GM21717 (cell line): ENCODE measurements around the gene TTC28.
"Not testable (repeated sequence)": the region's sequence is repeated elsewhere in the genome, so short reads cannot be mapped to it uniquely, and the experiment has no call there.

Source experiments
- ATAC-seq: cut with Tn5 transposase; IDR thresholded peaks from one replicate; pipeline ENCODE4 v1.9.1; 2021; ENCODE audit warnings: mild to moderate bottlenecking, moderate library complexity; ENCODE audit not compliant: unreplicated experiment

TTC28 gene

DNA sequence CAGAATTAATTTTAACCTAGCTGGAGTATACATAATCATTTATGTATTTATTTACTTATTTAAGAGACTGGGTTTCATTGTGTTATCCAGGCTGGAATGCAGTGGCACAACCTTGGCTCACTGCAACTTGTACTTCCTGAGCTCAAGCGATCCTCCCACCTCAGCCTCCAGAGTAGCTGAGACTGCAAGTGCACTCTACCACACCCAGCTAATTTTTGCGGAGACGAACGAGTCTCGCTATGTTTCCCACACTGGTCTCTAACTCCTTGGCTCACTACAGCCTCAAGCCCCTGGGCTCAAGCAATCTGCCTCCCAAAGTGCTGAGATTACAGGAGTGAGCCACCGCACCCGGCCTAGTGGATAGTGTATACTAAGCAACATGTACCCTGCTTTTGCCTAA lies 1.5 kb downstream of the TTC28 start:
- not testable (repeated sequence) for ATAC-seq

- peak; percentile 73 for ATAC-seq
Observed at GRCh38 chr22:28674121-28674563, 5.5 kb downstream of the TTC28 start.

- ATAC-seq = no peak
Observed at GRCh38 chr22:28670756-28671155, 8.9 kb downstream of the TTC28 start.

DNA sequence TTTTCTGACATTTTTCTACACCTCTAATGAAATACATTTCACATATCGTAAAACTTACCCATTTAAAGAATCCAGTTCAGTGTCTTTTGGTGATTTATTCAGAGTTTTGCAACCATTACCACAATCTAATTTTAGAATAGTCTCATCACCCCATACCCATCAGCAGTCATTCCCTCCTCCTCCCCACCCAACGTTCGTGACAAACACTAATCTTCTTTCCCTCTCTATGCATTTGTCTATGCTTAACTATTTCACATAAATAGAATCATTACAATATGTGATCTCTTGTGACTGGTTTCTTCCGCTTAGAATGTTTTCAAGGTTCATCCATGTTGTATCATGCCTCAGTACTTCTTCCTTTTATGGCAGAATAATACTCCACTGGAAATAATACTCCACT lies 9.5 kb downstream of the TTC28 start:
- no peak for ATAC-seq

DNA sequence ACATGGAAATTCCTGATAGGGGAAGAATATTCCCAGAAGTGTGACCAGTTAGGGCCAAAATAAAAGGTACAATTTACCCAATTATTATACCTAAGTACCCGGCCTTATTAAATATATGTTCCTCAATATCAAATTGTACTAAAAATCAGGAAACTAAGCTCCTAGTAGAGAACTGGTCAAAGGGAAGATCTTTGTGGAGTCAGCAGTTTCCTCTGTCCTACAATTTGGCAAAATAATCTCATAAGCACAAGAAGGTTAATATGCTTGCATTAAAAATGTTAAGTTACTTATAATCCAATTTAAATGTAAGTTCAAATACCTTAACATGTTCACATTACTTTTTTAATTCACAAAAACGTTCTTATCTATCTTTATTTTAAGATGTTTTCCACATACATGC lies 10.3 kb downstream of the TTC28 start:
- no peak for ATAC-seq

- ATAC-seq = not testable (repeated sequence)
Observed at GRCh38 chr22:28663569-28663942, 16.1 kb downstream of the TTC28 start.

DNA sequence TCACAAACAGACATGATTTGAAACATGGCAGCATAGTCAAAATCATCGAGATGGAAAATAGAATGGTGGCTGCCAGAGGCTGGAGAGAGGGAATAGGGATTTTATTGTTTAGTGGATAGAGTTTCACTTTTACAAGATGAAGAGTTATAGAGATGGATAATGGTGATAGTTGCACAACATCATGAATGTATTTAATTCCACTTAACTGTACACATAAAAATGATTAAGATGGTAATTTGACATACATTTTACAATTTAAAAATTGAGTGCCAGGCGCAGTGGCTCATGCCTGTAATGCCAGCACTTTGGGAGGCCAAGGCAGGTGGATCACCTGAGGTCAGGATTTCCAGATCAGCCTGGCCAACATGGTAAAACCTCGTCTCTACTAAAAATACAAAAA lies 21.2 kb downstream of the TTC28 start:
- ATAC-seq = no peak

DNA sequence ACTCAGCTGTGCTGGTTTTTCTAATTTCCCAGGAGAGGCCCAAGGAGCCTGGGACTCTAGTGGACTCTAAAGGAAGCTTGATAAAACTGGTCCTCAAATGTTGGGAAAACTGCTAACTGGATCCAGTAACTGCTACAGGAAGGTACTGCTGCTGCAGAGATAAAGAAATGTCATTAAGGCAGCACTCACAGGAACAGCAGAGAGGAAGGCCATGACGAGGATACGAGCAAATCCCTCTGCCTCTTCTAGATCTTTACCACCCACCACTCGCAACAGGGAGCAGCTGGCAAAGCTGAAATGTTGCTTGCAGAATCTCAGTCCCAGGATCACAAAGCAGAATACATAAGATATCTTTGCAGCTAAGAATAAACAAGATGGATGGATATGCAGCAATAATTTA lies 23.5 kb downstream of the TTC28 start:
- ATAC-seq = no peak

DNA sequence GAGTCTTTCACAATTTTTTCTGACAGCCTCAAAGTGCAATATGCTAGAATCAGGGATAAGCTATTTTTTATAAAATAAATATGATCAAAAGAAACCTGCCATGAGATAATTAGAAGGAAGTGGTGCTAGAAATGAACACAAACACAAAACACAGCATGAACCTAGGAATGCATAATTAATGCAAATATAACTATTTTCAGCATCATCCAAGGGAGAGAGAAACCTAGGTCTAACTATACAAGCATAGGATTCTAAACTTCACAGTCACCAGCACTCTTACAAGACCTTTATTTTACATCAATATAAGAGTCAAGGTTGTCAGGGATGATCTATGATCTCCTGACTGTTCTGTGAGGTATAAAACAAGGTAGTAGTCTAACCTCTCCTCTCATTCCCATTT lies 29.2 kb downstream of the TTC28 start:
- ATAC-seq = no peak

GRCh38 chr22:28648792-28649191 lies 30.8 kb downstream of the TTC28 start:
- no peak for ATAC-seq

DNA sequence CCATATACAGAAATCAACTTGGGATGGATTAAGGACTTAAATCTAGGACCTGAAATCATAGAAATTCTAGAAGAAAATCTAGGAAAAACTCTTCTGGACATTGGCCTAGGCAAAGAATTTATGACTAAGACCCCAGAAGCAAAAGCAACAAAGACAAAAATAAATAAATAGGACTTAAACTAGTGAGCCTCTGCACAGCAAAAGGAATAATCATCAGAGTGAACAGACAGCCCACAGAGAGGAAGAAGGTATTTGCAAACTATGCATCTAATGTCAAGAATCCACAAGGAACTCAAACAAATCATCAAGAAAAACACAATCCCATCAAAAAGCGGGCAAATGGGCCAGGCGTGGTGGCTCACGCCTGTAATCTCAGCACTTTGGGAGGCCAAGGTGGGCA lies 32.4 kb downstream of the TTC28 start:
- ATAC-seq = no peak

GRCh38 chr22:28639321-28639720 lies 40.3 kb downstream of the TTC28 start:
- ATAC-seq = no peak

DNA sequence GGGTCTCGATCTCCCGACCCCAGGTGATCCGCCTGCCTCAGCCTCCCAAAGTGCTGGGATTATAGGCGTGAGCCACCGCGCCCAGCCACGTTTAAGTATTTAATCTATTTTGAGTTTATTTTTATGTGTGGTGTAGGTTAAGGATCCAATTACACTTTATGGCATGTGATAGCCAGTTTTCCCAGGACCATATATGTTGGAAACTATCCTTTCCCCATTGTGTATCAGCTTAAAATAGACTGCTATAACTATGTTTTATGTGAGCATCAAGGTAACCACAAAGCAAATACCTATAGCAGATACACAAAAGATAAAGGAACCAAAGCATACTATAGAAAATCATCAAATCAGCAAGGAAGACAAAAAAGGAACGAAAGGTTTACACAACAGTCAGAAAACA lies 42.4 kb downstream of the TTC28 start:
- ATAC-seq = no peak

DNA sequence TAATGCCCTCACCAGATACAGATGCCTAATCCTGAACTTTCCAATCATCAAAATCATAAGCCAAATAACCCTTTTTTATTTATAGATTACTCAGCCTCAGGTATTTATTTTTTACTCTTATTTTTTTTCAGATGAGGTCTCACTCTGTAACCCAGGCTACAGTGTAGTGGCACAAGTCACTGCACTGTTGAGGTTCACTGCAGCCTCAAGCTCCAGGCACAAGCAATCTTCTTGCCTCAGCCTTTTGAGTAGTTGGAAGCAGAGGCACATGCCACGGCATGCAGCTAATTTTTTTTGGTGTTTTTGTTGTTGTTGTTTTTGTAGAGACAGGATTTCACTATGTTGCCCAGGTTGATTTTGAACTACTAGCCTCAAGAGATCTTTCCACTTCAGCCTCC lies 49.5 kb downstream of the TTC28 start:
- ATAC-seq = no peak

DNA sequence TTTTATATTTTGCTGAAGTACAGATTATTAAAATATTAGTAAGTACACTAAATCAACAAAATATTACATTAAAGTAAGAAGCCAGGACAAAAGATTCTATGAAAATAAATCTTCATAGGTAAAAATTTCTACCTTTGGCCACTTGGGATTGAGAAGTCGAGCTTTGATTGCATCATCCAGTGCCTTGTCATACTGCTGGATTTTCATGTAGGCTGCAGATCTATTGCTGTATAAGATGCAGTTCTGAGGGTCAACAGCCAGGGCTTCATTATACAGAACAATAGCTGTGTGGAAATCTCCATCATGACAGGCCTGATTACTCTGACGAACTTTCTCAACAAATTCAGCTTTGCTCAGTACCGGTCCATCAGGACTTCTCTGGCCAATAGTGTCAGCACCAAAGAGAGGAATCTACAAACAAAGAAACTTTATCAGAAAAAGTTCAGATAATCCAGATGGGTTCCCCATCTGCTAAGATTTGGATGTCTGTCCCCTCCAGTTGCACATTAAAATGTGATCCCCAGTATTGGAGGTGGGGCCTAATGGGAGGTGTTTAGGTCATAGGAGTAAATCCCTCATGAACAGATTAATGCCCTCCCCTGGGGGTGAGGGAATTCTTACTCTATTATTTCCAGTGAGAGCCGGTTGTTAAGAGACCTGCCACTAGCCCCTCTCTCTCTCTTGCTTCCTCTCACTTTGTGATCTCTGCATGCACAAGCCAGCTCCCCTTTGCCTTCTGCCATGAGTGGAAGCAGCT lies 50.0 kb downstream of the TTC28 start:
- no peak for ATAC-seq

GRCh38 chr22:28628766-28629165 lies 50.9 kb downstream of the TTC28 start:
- ATAC-seq = no peak

- ATAC-seq = no peak
Observed at GRCh38 chr22:28627791-28628190, 51.8 kb downstream of the TTC28 start.

DNA sequence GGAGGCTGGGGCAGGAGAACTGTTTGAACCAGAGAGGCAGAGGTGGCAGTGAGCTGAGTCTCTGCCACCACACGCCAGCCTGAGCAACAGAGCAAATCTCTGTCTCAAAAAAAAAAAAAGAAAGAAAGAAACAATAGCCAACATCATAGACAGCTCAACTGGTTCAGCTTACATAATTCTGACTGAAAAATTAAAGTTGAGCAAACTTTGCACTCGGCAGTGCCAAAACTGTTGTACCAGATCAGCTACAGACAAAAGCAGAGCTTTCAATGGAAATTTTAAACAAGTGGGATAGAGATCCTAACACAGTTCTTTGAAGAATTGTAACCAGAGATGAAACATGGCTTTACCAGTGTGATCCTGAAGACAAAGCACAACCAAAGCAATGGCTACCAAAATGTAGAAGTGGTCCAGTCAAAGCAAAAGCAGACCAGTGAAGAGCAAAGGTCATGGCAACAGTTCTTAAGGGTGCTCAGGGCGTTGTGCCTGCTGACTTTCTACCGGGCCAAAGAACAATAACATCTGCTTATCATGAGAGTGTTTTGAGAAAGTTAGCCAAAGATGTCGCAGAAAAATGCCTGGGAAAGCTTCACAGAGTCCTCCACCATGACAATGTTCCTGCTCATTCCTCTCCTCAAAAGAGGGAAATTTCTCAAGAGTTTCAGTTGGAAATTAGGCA lies 59.3 kb downstream of the TTC28 start:
- no peak for ATAC-seq

GRCh38 chr22:28619236-28619635 lies 60.4 kb downstream of the TTC28 start:
- no peak for ATAC-seq

- not testable (repeated sequence) for ATAC-seq
Observed at GRCh38 chr22:28615423-28615822, 64.2 kb downstream of the TTC28 start.

DNA sequence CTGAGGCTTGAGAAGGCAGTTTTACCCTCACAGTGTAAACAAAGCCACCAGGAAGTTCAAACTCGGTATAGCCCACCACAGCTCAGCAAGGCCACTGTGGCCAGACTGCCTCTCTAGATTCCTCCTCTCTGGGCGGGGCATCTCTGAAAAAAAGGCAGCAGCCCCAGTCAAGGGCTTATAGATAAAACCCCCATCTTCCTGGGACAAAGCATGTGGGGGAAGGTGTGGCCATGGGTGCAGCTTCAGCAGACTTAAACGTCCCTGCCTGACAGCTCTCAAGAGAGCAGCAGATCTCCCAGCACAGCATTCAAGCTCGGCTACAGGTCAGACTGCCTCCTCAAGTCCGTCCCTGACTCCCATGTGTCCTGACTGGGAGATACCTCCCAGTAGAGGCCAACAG lies 69.7 kb downstream of the TTC28 start:
- ATAC-seq = no peak

- ATAC-seq = no peak
Observed at GRCh38 chr22:28608546-28608945, 71.1 kb downstream of the TTC28 start.

- ATAC-seq = no peak
Observed at GRCh38 chr22:28607795-28608194, 71.8 kb downstream of the TTC28 start.
